Measurements from ENCODE around the gene HRH1.

The HRH1 gene

DNA sequence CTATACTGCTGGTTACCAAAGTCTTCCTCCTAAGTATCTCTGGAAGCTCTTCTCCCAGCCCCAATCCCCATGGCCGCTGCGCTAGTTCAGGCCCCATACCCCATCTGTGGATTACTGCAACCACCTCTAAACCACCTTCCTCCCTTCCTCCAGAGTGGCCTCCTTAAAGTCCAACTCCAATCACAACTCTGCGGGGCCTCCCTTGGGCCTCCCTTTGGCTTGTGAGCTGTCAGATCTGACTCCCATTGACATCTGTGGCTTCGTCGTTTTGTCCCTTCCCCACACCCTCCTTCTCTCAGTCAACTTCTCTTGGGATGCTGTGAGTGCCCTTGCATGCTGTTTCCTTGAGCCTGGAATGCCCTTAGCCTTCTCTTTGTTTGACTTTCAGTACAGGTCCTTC lies 9.3 kb upstream of the HRH1 start:
- Histone ChIP-seq H3K27ac (ENCODE audit: extremely low read depth, low read depth, low read length) (no peak overlapping the region), H3K36me3 (ENCODE audit: control insufficient read depth in 2 of 2, insufficient read depth in 1 of 2, low read length in 2 of 2) (no peaks in the 10 kb centered on the region), H3K4me1 (ENCODE audit: control insufficient read depth, insufficient read depth, low read length) (no peaks in the 10 kb centered on the region; the same call in 1 of the 2 replicates), H3K9me3 (ENCODE audit: control insufficient read depth, insufficient read depth, low read depth, low read length) (no peaks in the 10 kb centered on the region), H3K4me3 (ENCODE audit: low read depth, low read length) (no peak overlapping the region)
- TF ChIP-seq ZNF155 (tag by site-specific recombination; IDR thresholded peaks at IDR 0.05) = no peak
- TF ChIP-seq ZNF248 (tag by site-specific recombination; IDR thresholded peaks at IDR 0.05) = no peak
- no peak for TF ChIP-seq ZNF350 (tag by site-specific recombination; IDR thresholded peaks at IDR 0.05)
- no peak for TF ChIP-seq ZNF596 (tag by site-specific recombination; IDR thresholded peaks at IDR 0.05)
- no peak for TF ChIP-seq ZNF626 (tag by site-specific recombination; IDR thresholded peaks at IDR 0.05)
- TF ChIP-seq ZNF184 (tag by site-specific recombination; IDR thresholded peaks at IDR 0.05) = no peak
- TF ChIP-seq BCL11B (tag by site-specific recombination; IDR thresholded peaks at IDR 0.05; ENCODE audit: low read depth) = no peak
- no peak for TF ChIP-seq ZBTB8A (tag by site-specific recombination; IDR thresholded peaks at IDR 0.05)
- TF ChIP-seq, protein P1, sequence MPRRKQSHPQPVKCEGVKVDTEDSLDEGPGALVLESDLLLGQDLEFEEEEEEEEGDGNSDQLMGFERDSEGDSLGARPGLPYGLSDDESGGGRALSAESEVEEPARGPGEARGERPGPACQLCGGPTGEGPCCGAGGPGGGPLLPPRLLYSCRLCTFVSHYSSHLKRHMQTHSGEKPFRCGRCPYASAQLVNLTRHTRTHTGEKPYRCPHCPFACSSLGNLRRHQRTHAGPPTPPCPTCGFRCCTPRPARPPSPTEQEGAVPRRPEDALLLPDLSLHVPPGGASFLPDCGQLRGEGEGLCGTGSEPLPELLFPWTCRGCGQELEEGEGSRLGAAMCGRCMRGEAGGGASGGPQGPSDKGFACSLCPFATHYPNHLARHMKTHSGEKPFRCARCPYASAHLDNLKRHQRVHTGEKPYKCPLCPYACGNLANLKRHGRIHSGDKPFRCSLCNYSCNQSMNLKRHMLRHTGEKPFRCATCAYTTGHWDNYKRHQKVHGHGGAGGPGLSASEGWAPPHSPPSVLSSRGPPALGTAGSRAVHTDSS (tag by site-specific recombination; IDR thresholded peaks at IDR 0.05) = no peak
- ChIA-PET POLR2A (no interaction called here), CTCF (interaction anchor here (1.8 kb wide), 1 partner anchor 10 kb away, joined by 9 read pairs; the partner anchor contains the start of gene HRH1)

DNA sequence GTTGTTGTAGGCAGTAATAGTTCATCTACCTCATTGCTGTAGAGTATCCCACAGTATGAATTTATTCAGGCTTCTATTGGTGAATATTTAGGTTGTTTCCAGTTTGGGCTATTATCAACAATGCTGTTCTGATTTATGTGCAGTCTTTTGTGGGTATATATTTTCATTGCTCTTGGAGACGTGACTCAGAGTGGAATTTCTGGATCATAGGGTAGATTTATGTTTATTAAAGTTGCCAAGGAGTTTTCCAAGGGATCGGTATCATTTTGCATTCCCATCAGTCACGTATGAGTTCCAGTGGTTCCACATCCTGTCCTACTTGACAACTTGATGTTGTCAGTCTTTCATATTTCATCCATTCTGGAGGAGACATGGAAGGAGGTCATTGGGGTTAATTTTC lies 8.4 kb upstream of the HRH1 start:
- TF ChIP-seq, protein P2, sequence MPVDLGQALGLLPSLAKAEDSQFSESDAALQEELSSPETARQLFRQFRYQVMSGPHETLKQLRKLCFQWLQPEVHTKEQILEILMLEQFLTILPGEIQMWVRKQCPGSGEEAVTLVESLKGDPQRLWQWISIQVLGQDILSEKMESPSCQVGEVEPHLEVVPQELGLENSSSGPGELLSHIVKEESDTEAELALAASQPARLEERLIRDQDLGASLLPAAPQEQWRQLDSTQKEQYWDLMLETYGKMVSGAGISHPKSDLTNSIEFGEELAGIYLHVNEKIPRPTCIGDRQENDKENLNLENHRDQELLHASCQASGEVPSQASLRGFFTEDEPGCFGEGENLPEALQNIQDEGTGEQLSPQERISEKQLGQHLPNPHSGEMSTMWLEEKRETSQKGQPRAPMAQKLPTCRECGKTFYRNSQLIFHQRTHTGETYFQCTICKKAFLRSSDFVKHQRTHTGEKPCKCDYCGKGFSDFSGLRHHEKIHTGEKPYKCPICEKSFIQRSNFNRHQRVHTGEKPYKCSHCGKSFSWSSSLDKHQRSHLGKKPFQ (tag by site-specific recombination; IDR thresholded peaks at IDR 0.05) = no peak
- no peak for TF ChIP-seq ZNF175 (tag by site-specific recombination; IDR thresholded peaks at IDR 0.05)
- no peak for TF ChIP-seq ZBTB1 (tag by site-specific recombination; IDR thresholded peaks at IDR 0.05)
- TF ChIP-seq, protein P3, sequence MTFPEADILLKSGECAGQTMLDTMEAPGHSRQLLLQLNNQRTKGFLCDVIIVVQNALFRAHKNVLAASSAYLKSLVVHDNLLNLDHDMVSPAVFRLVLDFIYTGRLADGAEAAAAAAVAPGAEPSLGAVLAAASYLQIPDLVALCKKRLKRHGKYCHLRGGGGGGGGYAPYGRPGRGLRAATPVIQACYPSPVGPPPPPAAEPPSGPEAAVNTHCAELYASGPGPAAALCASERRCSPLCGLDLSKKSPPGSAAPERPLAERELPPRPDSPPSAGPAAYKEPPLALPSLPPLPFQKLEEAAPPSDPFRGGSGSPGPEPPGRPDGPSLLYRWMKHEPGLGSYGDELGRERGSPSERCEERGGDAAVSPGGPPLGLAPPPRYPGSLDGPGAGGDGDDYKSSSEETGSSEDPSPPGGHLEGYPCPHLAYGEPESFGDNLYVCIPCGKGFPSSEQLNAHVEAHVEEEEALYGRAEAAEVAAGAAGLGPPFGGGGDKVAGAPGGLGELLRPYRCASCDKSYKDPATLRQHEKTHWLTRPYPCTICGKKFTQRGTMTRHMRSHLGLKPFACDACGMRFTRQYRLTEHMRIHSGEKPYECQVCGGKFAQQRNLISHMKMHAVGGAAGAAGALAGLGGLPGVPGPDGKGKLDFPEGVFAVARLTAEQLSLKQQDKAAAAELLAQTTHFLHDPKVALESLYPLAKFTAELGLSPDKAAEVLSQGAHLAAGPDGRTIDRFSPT (tag by site-specific recombination; IDR thresholded peaks at IDR 0.05) = no peak
- TF ChIP-seq ZBTB17 (tag by site-specific recombination; IDR thresholded peaks at IDR 0.05) = no peak
- TF ChIP-seq OSR2 (tag by site-specific recombination; IDR thresholded peaks at IDR 0.05) = peak; percentile 28; the same call in 1 of the 2 replicates
- TF ChIP-seq ZNF677 (tag by site-specific recombination; IDR thresholded peaks at IDR 0.05) = no peak
- peak; percentile 92 for TF ChIP-seq ZBTB48 (tag by site-specific recombination; IDR thresholded peaks at IDR 0.05)
- TF ChIP-seq, protein P4, sequence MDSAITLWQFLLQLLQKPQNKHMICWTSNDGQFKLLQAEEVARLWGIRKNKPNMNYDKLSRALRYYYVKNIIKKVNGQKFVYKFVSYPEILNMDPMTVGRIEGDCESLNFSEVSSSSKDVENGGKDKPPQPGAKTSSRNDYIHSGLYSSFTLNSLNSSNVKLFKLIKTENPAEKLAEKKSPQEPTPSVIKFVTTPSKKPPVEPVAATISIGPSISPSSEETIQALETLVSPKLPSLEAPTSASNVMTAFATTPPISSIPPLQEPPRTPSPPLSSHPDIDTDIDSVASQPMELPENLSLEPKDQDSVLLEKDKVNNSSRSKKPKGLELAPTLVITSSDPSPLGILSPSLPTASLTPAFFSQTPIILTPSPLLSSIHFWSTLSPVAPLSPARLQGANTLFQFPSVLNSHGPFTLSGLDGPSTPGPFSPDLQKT (IDR thresholded peaks at IDR 0.05; ENCODE audit: borderline replicate concordance, low read depth, low read length) = no peak
- H3K4me1 ChIP-seq (ENCODE audit: control insufficient read depth, insufficient read depth, low read length) = no peaks in the 10 kb centered on the region; the same call in 1 of the 2 replicates
- CTCF ChIA-PET = interaction anchor here (1.8 kb wide), 1 partner anchor 9 kb away, joined by 9 read pairs; the partner anchor contains the start of gene HRH1

More for the DNA sequence above, 8.4 kb upstream of the HRH1 start:
- Histone ChIP-seq H3K9me3 (ENCODE audit: control insufficient read depth, insufficient read depth, low read depth, low read length) (no peaks in the 10 kb centered on the region), H3K27ac (ENCODE audit: extremely low read depth, low read depth, low read length) (no peak overlapping the region), H3K36me3 (ENCODE audit: control insufficient read depth in 2 of 2, insufficient read depth in 1 of 2, low read length in 2 of 2) (no peaks in the 10 kb centered on the region), H3K4me3 (ENCODE audit: low read depth, low read length) (no peak overlapping the region)
- POLR2A ChIA-PET = no interaction called here

All from HEK293 (cell line).